ENCODE measurements around the gene ELL2. TPM values are rescaled to one million over a fixed set of nuclear protein-coding genes. Genes with fewer than 3 reads are reported as not detected.
A peak's percentile ranks its signal among the peaks of the same experiment; 100 is the strongest.

ELL2 gene
- total and polyA plus RNA-seq, 8 donors: 15.3 to 62.7 (median 24.3) TPM

- Histone ChIP-seq H3K4me1 (peaks cover 9 to 62% of the 10 kb centered on the region in 2 donors), H3K27ac (peak overlapping the region; percentile 62 to 85), H3K4me3 (no peak overlapping the region), H3K9me3 (no peaks in the 10 kb centered on the region), H3K36me3 (no peaks in the 10 kb centered on the region), H3K27me3 (no peaks in the 10 kb centered on the region)
- no peak for DNase-seq
- intact Hi-C loops (cut with DNase I): loop anchor here (5.0 to 10.0 kb wide), 3 partner anchors 59 to 176 kb away; no protein-coding TSS in a partner anchor
- TF ChIP-seq CTCF (IDR thresholded peaks at IDR 0.05): no peak
- peak; percentile 36 for ATAC-seq
These were observed 117.9 kb downstream of the ELL2 start for GRCh38 chr5:95843733-95844223.

GRCh38 chr5:95842854-95843544 lies 118.7 kb downstream of the ELL2 start:
- Histone ChIP-seq H3K4me3 (no peak overlapping the region), H3K9me3 (no peaks in the 10 kb centered on the region), H3K27ac (peak overlapping the region; percentile 62 to 85), H3K4me1 (peaks cover 9 to 64% of the 10 kb centered on the region in 2 donors), H3K27me3 (no peaks in the 10 kb centered on the region), H3K36me3 (no peaks in the 10 kb centered on the region)
- intact Hi-C loops (cut with DNase I): loop anchor here (5.0 to 10.0 kb wide), 3 partner anchors 58 to 176 kb away; no protein-coding TSS in a partner anchor
- peak in 2 of 4 donors; percentile 90 to 92 for DNase-seq
- TF ChIP-seq CTCF (IDR thresholded peaks at IDR 0.05): no peak
- peak; percentile 93 for ATAC-seq

- intact Hi-C loops (cut with DNase I): loop anchor here (5.0 to 10.0 kb wide), 3 partner anchors 57 to 175 kb away; no protein-coding TSS in a partner anchor
- no peak for TF ChIP-seq CTCF (IDR thresholded peaks at IDR 0.05)
- no peaks in the 10 kb centered on the region for H3K36me3 ChIP-seq
- no peaks in the 10 kb centered on the region for H3K27me3 ChIP-seq
- H3K9me3 ChIP-seq: no peaks in the 10 kb centered on the region
- peak overlapping the region; percentile 62 to 85 for H3K27ac ChIP-seq
- H3K4me3 ChIP-seq: no peak overlapping the region
- H3K4me1 ChIP-seq: peaks cover 9 to 64% of the 10 kb centered on the region in 2 donors
- DNase-seq (no peak), ATAC-seq (peak; percentile 50)
These were observed 119.5 kb downstream of the ELL2 start for GRCh38 chr5:95841914-95842812.

- intact Hi-C loops (cut with DNase I): loop anchor here (5.0 to 10.0 kb wide), 3 partner anchors 56 to 174 kb away; no protein-coding TSS in a partner anchor
- Histone ChIP-seq H3K9me3 (no peaks in the 10 kb centered on the region), H3K4me3 (no peak overlapping the region), H3K27ac (peak overlapping the region in 1 of 2 donors; percentile 85), H3K27me3 (no peaks in the 10 kb centered on the region), H3K36me3 (no peaks in the 10 kb centered on the region), H3K4me1 (peaks cover 15 to 69% of the 10 kb centered on the region in 2 donors)
- DNase-seq (no peak), ATAC-seq (no peak)
- no peak for TF ChIP-seq CTCF (IDR thresholded peaks at IDR 0.05)
These were observed 120.5 kb downstream of the ELL2 start for GRCh38 chr5:95840956-95841705.
